Nephron (organoid): ENCODE data around the gene RARRES2.

ENCODE experiments used
- H3K27ac Mint-ChIP-seq, 3 experiments: 2 replicates each; pipeline ENCODE4 v1.8.0; 2020; ENCODE audit warnings: mixed read lengths in 3 of 3, mild to moderate bottlenecking in 2 of 3, moderate library complexity in 1 of 3
- H3K27me3 Mint-ChIP-seq: 2 replicates; pipeline ENCODE4 v1.8.0; 2021; ENCODE audit warnings: low read depth, mild to moderate bottlenecking, moderate library complexity, mixed read lengths
- H3K36me3 Mint-ChIP-seq: 2 replicates; pipeline ENCODE4 v1.8.0; 2020; ENCODE audit warnings: low read depth, mixed read lengths
- H3K4me1 Mint-ChIP-seq: 2 replicates; pipeline ENCODE4 v1.8.0; 2020; ENCODE audit warnings: mixed read lengths
- H3K4me3 Mint-ChIP-seq, 3 experiments: 2 replicates each; pipeline ENCODE4 v1.8.0; 2020; ENCODE audit warnings: mild to moderate bottlenecking in 3 of 3, mixed read lengths in 3 of 3, moderate library complexity in 2 of 3
- H3K9me3 Mint-ChIP-seq: 2 replicates; pipeline ENCODE4 v1.8.0; 2020; ENCODE audit warnings: mixed read lengths
- CTCF ChIP-seq, 3 experiments: fragments of 200-600 bp; sonication (generic); IDR thresholded peaks; one replicate each; pipeline ENCODE4 v1.5.0; 2021; ENCODE audit warnings: antibody characterized with exemption in 3 of 3; ENCODE audit not compliant: unreplicated experiment in 3 of 3

RARRES2 gene

GRCh38 chr7:150332852-150333635, 8.4 kb downstream of the RARRES2 start:
- H3K4me1 Mint-ChIP-seq: peaks cover 29% of the 10 kb centered on the region
- no peaks in the 10 kb centered on the region for H3K9me3 Mint-ChIP-seq
- no peak for TF ChIP-seq CTCF (IDR thresholded peaks at IDR 0.05; ENCODE audit: unreplicated experiment in 3 of 3)
- H3K4me3 Mint-ChIP-seq: no peak overlapping the region
- peaks cover 11% of the 10 kb centered on the region for H3K27me3 Mint-ChIP-seq
- H3K36me3 Mint-ChIP-seq: no peaks in the 10 kb centered on the region
- no peak overlapping the region for H3K27ac Mint-ChIP-seq

- Mint-ChIP-seq H3K27me3 (peaks cover 17% of the 10 kb centered on the region), H3K9me3 (no peaks in the 10 kb centered on the region), H3K4me1 (peaks cover 11% of the 10 kb centered on the region), H3K4me3 (no peak overlapping the region), H3K36me3 (no peaks in the 10 kb centered on the region), H3K27ac (no peak overlapping the region)
- TF ChIP-seq CTCF (IDR thresholded peaks at IDR 0.05; ENCODE audit: unreplicated experiment in 3 of 3): no peak
Measured at GRCh38 chr7:150330211-150330885, 11.1 kb downstream of the RARRES2 start.

DNA sequence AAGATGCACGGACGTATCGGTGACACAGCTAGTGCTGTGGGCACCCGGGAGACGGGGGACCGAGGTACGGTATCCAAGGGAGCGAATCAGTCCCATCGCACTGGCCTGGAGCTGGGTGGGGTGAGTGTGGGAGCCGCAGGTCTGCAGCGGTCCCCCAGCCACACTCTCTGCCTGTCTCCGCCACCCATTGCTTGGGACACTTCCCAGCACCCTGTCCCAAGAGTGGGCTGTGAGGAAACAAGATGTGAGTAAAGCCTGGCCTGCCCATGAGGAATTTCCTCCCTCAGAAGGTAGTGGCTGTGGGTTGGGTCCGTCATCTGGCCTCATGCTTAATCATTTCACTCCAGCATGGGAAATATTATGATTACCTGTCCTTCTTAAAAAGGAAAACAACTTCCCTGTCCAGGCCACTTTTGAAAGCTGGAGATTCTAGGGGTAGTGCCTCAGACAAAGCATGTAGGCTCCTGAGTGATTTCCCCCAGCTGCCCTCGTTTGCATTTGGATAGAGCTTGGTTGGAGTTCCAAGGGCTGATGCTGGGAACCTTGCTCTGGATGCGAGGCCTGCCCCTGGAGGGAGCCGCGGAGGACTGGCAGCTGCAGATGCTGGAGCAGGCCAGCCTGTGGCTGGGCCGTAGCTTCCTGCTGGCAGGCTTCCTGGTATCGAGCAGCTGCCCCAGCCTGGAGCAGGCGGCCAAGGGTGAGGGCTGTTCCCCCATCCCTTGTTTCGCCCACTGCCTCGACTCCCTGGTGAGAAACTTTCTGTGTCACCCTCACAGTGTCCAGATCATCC, 11.9 kb downstream of the RARRES2 start:
- peaks cover 18% of the 10 kb centered on the region for H3K27me3 Mint-ChIP-seq
- H3K36me3 Mint-ChIP-seq: no peaks in the 10 kb centered on the region
- H3K4me3 Mint-ChIP-seq: no peak overlapping the region
- peak overlapping the region in 1 of 3 experiments; percentile 34 for H3K27ac Mint-ChIP-seq
- peaks cover 12% of the 10 kb centered on the region for H3K4me1 Mint-ChIP-seq
- no peak for TF ChIP-seq CTCF (IDR thresholded peaks at IDR 0.05; ENCODE audit: unreplicated experiment in 3 of 3)
- no peaks in the 10 kb centered on the region for H3K9me3 Mint-ChIP-seq

DNA sequence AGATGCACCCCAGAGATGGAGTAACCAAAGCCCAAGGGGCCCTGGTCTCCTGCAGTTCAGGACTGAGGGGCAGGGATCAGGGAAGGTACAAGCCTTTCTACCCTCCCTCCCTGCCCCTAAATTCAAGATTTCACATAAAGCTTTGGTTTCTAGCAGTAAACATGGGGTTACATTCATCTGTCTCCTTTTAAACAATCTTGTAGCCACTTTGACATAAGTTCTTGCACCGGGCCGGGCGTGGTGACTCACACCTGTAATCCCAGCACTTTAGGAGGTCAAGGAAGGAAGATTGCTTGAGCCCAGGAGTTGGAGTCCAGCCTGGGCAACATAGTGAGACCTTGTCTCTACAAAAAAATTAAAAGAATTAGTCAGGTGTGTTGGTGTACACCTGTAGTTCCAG, 14.1 kb downstream of the RARRES2 start:
- no peak overlapping the region for H3K4me3 Mint-ChIP-seq
- H3K4me1 Mint-ChIP-seq: peaks cover 23% of the 10 kb centered on the region
- peaks cover 13% of the 10 kb centered on the region for H3K27me3 Mint-ChIP-seq
- no peaks in the 10 kb centered on the region for H3K36me3 Mint-ChIP-seq
- TF ChIP-seq CTCF (IDR thresholded peaks at IDR 0.05; ENCODE audit: unreplicated experiment in 3 of 3): no peak
- H3K27ac Mint-ChIP-seq: peak overlapping the region in 1 of 3 experiments; percentile 5
- no peaks in the 10 kb centered on the region for H3K9me3 Mint-ChIP-seq

GRCh38 chr7:150326657-150327268, 14.7 kb downstream of the RARRES2 start:
- H3K27me3 Mint-ChIP-seq: peaks cover 16% of the 10 kb centered on the region
- H3K4me1 Mint-ChIP-seq: peaks cover 23% of the 10 kb centered on the region
- H3K27ac Mint-ChIP-seq: peak overlapping the region in 1 of 3 experiments; percentile 5
- no peaks in the 10 kb centered on the region for H3K36me3 Mint-ChIP-seq
- H3K4me3 Mint-ChIP-seq: no peak overlapping the region
- H3K9me3 Mint-ChIP-seq: no peaks in the 10 kb centered on the region
- TF ChIP-seq CTCF (IDR thresholded peaks at IDR 0.05; ENCODE audit: unreplicated experiment in 3 of 3): no peak
